Fibroblast of peridontal ligament (primary cell): Measurements from ENCODE around the gene GAN.

Experiments
- DNase-seq: peaks from one replicate; pipeline ENCODE4 v3.0.0-alpha.2; 2010; ENCODE audit errors: extremely low read depth

The GAN gene

GRCh38 chr16:81314603-81315270 lies at the start of gene GAN:
GAN (plus strand) TSS chr16:81314962; CDS start chr16:81315114, 152 bp downstream.
- DNase-seq = peak; percentile 92

DNA sequence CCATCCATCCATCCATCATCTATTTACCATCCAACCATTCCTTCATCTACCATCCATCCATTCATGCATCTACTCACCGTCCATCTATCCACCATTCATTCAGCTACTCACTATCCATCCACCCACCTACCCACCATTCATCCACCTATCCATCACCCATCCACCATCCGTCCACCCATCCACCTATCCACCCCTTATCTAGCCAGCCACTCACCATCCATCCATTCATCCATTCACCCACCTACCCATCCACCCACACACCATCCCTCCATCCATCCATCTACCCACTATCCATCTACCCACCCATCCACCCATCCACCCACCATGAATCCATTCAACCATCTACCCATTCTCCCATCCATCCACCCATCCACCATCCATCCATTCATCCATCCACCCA lies 49.7 kb upstream of the GAN start:
- DNase-seq = no peak

GRCh38 chr16:81265658-81266451 lies 48.9 kb upstream of the GAN start:
- DNase-seq = peak; percentile 62

GRCh38 chr16:81266680-81267095 lies 48.1 kb upstream of the GAN start:
- DNase-seq = no peak

DNA sequence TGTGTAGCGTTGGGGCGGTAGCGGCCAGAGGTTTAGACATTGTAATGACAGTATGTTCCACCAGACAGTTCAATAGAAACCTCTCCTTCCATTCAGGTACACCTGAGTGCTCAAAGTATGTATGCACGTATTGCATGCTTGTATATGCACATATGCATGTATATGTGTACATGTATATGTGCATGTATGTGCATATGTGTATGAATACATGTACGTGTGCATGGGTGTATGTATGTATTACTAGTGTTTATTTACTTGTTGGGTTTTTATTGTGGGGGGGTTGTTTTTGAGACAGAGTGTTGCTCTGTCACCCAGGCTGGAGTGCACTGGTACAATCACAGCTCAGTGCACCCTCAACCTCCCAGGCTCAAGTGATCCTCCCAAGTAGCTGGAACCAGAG lies 46.3 kb upstream of the GAN start:
- DNase-seq = no peak

- no peak for DNase-seq
Observed at GRCh38 chr16:81273223-81273950, 41.4 kb upstream of the GAN start.

DNA sequence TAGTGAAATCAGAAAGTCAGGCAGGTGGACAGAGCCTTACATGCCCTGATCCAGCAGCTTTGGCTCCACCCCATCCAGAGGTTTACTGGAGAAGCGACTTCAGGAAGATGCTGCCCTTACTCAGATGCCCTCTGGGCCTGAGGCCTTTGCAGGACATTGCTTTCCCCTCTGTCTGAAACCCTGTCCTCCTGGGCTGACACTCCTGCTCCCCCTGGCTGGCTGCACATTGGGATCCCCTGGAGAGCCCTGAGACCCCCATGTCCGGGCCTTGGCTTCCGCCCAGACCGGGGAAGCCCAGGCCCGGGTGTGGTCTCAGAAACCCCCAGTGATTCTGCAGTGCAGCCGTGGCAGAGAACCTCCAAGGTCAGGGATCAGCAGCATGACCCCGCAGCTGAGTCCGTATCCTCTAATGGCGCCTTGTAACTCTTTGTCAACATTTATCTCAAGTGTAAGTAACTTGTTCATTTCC lies 39.7 kb upstream of the GAN start:
- DNase-seq = no peak

DNA sequence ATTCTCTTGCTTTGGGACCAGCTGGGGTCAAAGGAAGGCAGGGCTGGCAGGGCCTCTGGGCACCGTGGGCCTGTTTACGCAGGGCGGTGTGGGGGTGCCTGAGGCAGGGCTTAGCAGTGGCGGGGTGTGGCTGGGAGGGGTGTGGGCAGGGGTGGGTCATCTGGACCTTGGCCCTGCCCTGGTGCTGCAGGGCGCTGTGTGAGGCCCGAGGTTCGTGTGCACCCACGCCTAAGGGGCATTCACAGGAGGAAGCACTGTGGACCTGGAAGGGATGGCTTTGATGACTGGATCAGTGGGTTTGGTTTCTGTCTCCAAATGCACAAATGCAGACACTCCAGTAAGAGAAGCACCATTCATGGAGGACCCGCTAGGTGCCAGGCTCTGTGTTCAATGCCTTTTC lies 39.0 kb upstream of the GAN start:
- no peak for DNase-seq

- no peak for DNase-seq
Observed at GRCh38 chr16:81276323-81276722, 38.4 kb upstream of the GAN start.

DNA sequence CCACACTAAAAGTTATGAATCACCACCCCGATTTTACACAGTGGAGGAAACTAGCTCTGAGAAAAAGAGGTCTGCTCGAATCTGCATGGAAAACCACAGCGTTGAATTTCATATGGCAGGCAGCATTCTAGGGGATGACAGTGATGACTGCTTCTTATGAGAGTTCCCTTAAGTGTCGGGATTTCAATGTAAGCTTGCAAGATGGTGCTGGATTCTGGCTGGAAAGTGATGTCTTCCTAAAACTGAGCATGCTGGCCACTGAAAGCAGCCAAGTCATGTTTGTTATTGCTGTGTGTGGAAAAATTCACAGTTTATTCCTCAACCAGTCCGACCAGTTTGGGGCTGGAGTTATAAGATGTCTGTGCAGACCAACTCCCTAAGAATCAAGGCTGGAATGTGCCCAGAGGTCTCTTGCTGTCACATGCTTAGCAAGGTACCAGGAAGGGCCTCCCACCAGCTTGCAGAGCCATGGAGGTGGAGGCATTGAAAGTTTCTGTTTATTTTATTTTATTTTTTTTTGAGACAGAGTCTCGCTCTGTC lies 37.2 kb upstream of the GAN start:
- no peak for DNase-seq

DNA sequence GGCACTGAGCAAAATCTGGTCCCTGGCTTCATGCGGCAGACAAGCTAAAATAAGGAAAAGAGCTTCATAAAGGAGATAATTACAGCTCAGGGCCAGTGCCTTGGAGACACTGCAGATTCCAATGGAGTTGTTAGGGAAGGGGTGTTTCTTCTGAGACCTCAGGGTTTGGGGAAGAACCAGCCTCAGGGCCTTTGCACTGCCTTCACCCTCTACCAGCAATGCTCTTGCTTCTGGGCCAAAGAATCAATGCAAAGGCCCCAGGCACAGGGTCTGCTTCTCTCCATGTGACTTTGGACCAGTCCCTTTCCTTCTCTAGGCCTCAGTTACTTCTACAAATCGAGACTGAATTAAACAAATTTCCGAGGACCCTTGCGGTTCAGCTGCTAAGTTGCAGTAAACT lies 36.2 kb upstream of the GAN start:
- no peak for DNase-seq

- DNase-seq = peak; percentile 9
Observed at GRCh38 chr16:81279392-81279791, 35.4 kb upstream of the GAN start.

DNA sequence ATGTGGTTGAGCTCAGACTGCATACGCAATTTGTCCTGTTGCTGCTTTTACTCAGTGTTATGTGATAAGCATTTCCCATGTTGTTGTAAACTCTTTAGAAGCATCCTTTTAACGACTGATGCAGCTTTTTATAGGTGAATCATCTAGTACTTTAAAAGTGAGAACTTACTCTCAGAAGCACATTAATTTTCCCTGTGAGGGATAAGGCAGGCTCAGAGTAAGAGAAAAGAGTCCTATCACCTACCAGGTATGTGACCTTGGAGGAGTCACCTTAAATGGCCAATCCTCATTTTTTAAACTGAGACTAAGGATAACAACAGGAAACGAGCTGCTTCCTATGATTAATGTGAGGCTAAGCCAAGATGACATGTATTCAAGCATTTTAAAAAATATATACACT lies 34.4 kb upstream of the GAN start:
- DNase-seq = no peak

DNA sequence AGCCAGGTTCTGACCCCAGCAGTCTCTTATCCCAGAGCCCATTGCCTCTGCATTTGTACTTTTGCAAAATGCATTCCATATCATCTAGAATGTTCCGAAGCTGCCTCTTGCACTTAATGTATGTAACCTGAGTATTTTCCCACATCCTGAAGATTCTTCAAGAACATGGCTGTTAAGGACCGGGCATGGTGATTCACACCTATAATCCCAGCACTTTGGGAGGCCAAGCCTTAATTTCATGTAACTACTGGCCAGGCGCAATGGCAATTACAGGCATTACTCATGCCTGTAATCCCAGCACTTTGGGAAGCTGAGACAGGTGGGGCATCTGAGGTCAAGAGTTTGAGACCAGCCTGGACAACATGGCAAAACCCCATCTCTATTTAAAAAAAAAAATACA lies 31.7 kb upstream of the GAN start:
- no peak for DNase-seq

DNA sequence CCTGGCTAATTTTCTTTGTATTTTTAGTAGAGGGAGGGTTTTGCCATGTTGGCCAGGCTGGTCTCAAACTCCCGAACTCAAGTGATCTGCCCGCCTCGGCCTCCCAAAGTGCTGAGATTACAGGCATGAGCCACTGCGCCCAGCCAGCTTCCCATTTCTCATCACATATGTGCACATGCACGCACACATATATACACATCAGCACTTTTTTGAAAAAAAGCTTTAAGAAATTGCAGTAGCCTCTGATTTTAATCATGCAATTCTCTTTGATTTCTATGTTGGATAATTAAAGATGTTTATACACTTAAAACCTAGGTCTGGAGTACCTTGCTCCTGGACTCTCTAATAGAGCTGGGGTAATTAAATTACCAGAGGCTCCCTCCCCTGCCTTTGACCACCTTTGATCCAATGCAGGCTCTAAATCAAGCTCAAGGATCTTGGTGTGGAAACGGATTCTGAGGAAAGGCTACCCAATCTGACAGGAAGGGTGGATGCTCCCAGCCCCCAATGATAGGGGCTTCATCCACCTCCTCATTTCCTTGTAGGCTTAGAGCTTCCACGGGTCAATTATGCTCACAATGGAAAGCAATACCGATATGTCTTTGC lies 29.7 kb upstream of the GAN start:
- no peak for DNase-seq

GRCh38 chr16:81286190-81286589 lies 28.6 kb upstream of the GAN start:
- DNase-seq = no peak

DNA sequence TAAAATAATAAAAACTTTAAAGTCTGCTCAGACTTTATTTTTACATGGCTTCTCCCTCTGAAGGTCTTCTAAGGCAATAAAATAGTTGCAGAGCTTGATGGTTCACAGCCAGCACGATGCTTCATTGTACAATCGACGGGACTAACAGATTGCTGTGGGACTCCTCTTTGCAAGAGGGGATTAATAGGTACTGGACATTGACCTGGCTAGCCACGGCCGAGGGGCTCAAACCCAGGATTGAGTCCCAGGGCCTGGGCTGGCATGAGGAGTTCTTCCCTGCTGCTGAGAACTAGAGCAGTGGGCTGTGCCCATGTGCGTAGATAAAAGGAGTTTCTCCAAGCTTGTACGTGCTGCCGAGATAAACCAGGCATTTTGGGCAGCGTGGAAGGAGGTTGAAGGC lies 23.6 kb upstream of the GAN start:
- DNase-seq = no peak

DNA sequence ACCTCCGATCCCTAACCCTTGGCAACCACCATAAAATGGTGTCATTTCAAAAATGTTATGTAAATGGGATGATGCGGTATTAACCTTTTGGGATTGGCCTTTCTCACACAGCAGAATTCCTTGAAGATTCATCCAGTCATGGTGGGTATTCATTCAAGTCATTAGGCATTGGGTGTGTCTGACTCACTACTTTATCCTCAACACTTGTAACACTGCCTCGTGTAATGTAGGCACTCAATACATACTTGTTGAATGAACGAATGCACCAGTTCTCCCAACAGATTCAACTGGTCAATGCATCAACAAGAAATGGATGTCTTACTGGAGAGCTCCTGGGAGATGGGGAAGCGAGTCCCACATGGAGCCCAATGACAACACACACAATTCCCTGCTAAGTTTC lies 21.8 kb upstream of the GAN start:
- no peak for DNase-seq

DNA sequence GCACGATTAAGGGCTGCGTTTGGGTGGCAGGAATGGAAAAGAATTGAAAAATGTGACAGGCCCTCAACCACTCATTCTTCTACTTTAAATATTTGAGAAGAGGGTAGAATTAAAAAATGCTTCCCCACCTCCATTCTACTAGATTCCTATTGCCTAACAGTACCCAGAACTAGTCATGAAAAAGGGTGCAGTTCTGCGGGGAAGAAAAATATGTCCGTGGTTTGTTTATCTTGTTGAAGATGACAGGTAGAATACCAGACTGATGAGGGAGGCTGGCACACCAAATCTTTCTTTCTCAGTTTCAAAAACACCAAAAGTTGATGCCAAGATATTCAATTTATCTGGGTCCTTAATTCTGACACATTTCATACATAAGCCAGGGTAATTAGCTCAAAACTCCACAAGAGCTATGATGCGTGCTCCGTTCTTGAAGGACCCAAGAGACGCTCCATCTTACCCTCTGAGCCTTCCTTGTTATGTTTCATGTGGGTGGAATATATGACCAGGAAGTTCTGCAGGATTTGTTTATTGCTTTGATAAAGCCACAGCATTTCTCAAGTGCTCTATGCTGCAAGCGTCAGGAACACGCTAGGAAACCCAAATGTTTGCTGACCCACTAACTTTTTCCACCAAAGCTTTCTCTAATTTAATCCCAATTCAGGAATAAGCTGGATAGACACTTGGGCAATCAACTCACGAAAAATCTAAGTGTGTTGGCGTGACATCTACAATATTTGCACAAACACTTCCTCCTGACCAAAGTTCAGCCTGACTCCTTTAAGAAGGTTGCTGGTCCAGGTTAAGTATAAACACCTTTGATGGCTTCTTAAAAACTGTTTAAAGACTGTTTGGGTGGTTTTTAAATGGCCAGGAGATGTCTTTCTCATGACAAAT lies 20.6 kb upstream of the GAN start:
- peak; percentile 59 for DNase-seq

DNA sequence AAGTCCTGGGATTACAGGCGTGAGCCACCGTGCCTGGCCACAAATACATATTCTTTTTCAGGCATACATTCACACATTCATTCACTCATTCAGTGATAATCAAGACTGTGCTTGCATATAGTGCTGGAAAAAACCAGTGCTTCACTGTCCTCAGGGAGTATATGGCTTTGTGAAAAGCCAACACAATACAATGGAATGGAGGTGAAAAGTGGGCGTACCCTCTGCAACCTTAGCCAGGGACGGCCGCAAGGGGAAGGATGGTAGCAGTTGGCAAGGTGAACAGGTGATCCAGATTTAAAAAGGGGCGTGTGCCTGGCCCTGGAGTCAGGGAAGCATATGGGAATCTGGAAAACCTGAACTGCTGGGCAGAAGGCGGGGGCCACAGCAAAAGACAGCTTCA lies 18.1 kb upstream of the GAN start:
- no peak for DNase-seq

DNA sequence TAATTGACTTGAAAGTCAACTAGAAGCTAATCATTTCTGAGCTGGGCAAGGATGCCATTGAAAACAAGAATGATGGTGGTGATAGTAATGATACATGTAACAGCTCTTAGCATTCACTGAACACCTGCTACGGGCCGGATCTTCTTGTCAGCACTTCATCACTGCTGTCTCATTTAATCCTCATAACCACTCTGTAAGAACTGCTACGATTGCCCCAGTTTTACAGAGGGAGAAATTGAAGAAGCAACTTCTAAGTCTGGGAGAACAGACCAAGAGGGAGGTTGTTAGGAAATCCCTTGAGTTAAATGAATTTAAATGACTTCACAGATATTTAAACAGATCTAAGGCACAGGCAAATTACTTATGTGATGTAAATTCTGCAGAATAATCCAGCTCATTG lies 7.0 kb upstream of the GAN start:
- no peak for DNase-seq
